ENCODE data around the gene BTBD9.

GRCh38 chr6:38319256-38320212 is 320.2 kb downstream of the BTBD9 start:
- TF ChIP-seq, protein P1, sequence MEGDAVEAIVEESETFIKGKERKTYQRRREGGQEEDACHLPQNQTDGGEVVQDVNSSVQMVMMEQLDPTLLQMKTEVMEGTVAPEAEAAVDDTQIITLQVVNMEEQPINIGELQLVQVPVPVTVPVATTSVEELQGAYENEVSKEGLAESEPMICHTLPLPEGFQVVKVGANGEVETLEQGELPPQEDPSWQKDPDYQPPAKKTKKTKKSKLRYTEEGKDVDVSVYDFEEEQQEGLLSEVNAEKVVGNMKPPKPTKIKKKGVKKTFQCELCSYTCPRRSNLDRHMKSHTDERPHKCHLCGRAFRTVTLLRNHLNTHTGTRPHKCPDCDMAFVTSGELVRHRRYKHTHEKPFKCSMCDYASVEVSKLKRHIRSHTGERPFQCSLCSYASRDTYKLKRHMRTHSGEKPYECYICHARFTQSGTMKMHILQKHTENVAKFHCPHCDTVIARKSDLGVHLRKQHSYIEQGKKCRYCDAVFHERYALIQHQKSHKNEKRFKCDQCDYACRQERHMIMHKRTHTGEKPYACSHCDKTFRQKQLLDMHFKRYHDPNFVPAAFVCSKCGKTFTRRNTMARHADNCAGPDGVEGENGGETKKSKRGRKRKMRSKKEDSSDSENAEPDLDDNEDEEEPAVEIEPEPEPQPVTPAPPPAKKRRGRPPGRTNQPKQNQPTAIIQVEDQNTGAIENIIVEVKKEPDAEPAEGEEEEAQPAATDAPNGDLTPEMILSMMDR (IDR thresholded peaks at IDR 0.05) = no peak
- no peak for TF ChIP-seq POLR2A (IDR thresholded peaks at IDR 0.05)
